Activated B cell treated with CpG ODN at 0.5 μM for 24 hours (primary cell): ENCODE data around the gene TRIM63. TPM values are rescaled to one million over a fixed set of nuclear protein-coding genes. Genes with fewer than 3 reads are reported as not detected.

Experiments
- ATAC-seq: fragments of 200-7000 bp; cut with Tn5 transposase; one replicate; pipeline ENCODE4 v1.10.0; 2021; ENCODE audit warnings: low read depth, mild to moderate bottlenecking, moderate library complexity
- CTCF ChIA-PET: fragments of 350-600 bp; sonication (Branson Sonifier 250); formaldehyde crosslinking; loops from one replicate; lab custom pipeline; 2021; ENCODE audit warnings: antibody characterized with exemption; lab: Charles Lee
- POLR2A ChIA-PET: fragments of 350-600 bp; sonication (Branson Sonifier 250); formaldehyde crosslinking; loops from one replicate; lab custom pipeline; 2021; ENCODE audit warnings: antibody characterized with exemption; lab: Charles Lee
- DNase-seq: peaks from one replicate; pipeline ENCODE4 v3.0.0; 2022
- H3K27ac Mint-ChIP-seq: one replicate; pipeline ENCODE4 v1.8.0; 2020; ENCODE audit warnings: mixed read lengths
- H3K27me3 Mint-ChIP-seq: one replicate; pipeline ENCODE4 v1.8.0; 2021; ENCODE audit warnings: mixed read lengths
- H3K36me3 Mint-ChIP-seq: one replicate; pipeline ENCODE4 v1.8.0; 2021; ENCODE audit warnings: low read depth, mixed read lengths
- H3K4me1 Mint-ChIP-seq: one replicate; pipeline ENCODE4 v1.8.0; 2021; ENCODE audit warnings: mixed read lengths
- H3K4me3 Mint-ChIP-seq: one replicate; pipeline ENCODE4 v1.8.0; 2020; ENCODE audit warnings: mild to moderate bottlenecking, mixed read lengths
- H3K9me3 Mint-ChIP-seq: one replicate; pipeline ENCODE4 v1.8.0; 2020; ENCODE audit warnings: mixed read lengths
- intact Hi-C: fragments of 100-400 bp; cut with micrococcal nuclease; formaldehyde crosslinking; loops from one replicate; pipeline ENCODE4 v1.15.1; 2024
- total RNA-seq: library from RNA; stranded (reverse); gene quantifications from 2 replicates; pipeline ENCODE4 v1.2.3, GENCODE V29; 2022
- TF ChIP-seq, protein P1 (sequence below): fragments of 200-600 bp; IDR thresholded peaks from one replicate; pipeline ENCODE4 v1.8.0; 2022; ENCODE audit warnings: antibody characterized with exemption, mild to moderate bottlenecking

Gene TRIM63
- total RNA-seq, 1 donor from 2014 or later = not detected

GRCh38 chr1:26016258-26016952 is 51.0 kb downstream of the TRIM63 start:
- TF ChIP-seq, protein P1, sequence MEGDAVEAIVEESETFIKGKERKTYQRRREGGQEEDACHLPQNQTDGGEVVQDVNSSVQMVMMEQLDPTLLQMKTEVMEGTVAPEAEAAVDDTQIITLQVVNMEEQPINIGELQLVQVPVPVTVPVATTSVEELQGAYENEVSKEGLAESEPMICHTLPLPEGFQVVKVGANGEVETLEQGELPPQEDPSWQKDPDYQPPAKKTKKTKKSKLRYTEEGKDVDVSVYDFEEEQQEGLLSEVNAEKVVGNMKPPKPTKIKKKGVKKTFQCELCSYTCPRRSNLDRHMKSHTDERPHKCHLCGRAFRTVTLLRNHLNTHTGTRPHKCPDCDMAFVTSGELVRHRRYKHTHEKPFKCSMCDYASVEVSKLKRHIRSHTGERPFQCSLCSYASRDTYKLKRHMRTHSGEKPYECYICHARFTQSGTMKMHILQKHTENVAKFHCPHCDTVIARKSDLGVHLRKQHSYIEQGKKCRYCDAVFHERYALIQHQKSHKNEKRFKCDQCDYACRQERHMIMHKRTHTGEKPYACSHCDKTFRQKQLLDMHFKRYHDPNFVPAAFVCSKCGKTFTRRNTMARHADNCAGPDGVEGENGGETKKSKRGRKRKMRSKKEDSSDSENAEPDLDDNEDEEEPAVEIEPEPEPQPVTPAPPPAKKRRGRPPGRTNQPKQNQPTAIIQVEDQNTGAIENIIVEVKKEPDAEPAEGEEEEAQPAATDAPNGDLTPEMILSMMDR = no peak
- POLR2A ChIA-PET = no interaction called here
- Mint-ChIP-seq H3K4me1 (no peaks in the 10 kb centered on the region), H3K27me3 (peaks cover 2% of the 10 kb centered on the region), H3K36me3 (no peaks in the 10 kb centered on the region), H3K9me3 (no peaks in the 10 kb centered on the region), H3K4me3 (no peak overlapping the region), H3K27ac (no peak overlapping the region)
- DNase-seq = no peak
- intact Hi-C loops = no loop called here
- ATAC-seq = no peak
- CTCF ChIA-PET = no interaction called here

GRCh38 chr1:26015358-26015757 is 52.1 kb downstream of the TRIM63 start:
- no peak for ATAC-seq
- no peaks in the 10 kb centered on the region for H3K36me3 Mint-ChIP-seq
- no peak for DNase-seq
- no peaks in the 10 kb centered on the region for H3K27me3 Mint-ChIP-seq
- H3K27ac Mint-ChIP-seq = no peak overlapping the region
- no peaks in the 10 kb centered on the region for H3K9me3 Mint-ChIP-seq
- no peak overlapping the region for H3K4me3 Mint-ChIP-seq
- no peaks in the 10 kb centered on the region for H3K4me1 Mint-ChIP-seq
- ChIA-PET CTCF (no interaction called here), POLR2A (interaction anchor here (0.7 kb wide), 1 partner anchor 914 kb away, joined by 4 read pairs; no protein-coding TSS in a partner anchor)
- TF ChIP-seq, protein P1 = no peak
- intact Hi-C loops = no loop called here

GRCh38 chr1:26014179-26014578 is 53.3 kb downstream of the TRIM63 start:
- ATAC-seq (no peak), DNase-seq (no peak)
- intact Hi-C loops = no loop called here
- TF ChIP-seq, protein P1 = no peak
- ChIA-PET POLR2A (no interaction called here), CTCF (no interaction called here)
- Mint-ChIP-seq H3K4me3 (no peak overlapping the region), H3K4me1 (no peaks in the 10 kb centered on the region), H3K27ac (no peak overlapping the region), H3K36me3 (no peaks in the 10 kb centered on the region), H3K27me3 (peaks cover 4% of the 10 kb centered on the region), H3K9me3 (no peaks in the 10 kb centered on the region)

DNA sequence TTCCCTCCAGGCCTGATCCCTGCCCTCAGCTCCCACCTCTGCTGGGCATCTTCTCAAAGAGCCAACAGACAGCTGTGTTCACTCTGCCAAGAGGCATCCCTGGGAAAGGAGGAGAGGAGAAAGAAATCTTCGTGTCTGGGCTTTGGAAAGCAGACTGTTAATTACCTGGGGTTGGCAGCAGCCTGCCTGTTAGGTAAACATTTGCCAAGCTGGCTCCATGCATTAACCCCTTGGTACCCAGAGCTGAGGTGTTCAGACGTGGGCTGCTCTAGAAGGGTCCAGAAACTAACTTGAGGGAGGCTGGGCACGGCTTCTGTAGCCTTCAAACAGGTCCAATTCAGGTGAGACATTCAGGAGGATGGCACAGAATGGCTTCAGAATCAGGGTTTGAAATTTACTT is 54.6 kb downstream of the TRIM63 start:
- H3K9me3 Mint-ChIP-seq = no peaks in the 10 kb centered on the region
- no peak overlapping the region for H3K4me3 Mint-ChIP-seq
- ATAC-seq (no peak), DNase-seq (no peak)
- ChIA-PET POLR2A (no interaction called here), CTCF (no interaction called here)
- H3K36me3 Mint-ChIP-seq = no peaks in the 10 kb centered on the region
- H3K27ac Mint-ChIP-seq = no peak overlapping the region
- TF ChIP-seq, protein P1 = no peak
- H3K4me1 Mint-ChIP-seq = no peaks in the 10 kb centered on the region
- peaks cover 4% of the 10 kb centered on the region for H3K27me3 Mint-ChIP-seq
- intact Hi-C loops = no loop called here

- TF ChIP-seq, protein P1 = no peak
These were observed 56.6 kb downstream of the TRIM63 start for GRCh38 chr1:26010825-26011224.

More at GRCh38 chr1:26010825-26011224, 56.6 kb downstream of the TRIM63 start:
- Mint-ChIP-seq H3K4me1 (no peaks in the 10 kb centered on the region), H3K9me3 (no peaks in the 10 kb centered on the region), H3K36me3 (no peaks in the 10 kb centered on the region), H3K27me3 (peaks cover 8% of the 10 kb centered on the region), H3K27ac (no peak overlapping the region), H3K4me3 (no peak overlapping the region)
- ATAC-seq (no peak), DNase-seq (no peak)
- CTCF ChIA-PET = interaction anchor here (1.0 to 2.2 kb wide), 2 partner anchors 24 to 115 kb away, joined by 3 to 11 read pairs; no protein-coding TSS in a partner anchor
- intact Hi-C loops = no loop called here
- POLR2A ChIA-PET = no interaction called here
